ENCODE measurements around the gene S1PR2.
"Not testable (repeated sequence)": the region's sequence is repeated elsewhere in the genome, so short reads cannot be mapped to it uniquely, and the experiment has no call there.

The S1PR2 gene

GRCh38 chr19:10252707-10253106 lies 21.6 kb upstream of the S1PR2 start:
- no peak for DNase-seq

- peak; percentile 93 for DNase-seq
Observed at GRCh38 chr19:10251792-10252694, 20.9 kb upstream of the S1PR2 start, which contains the start of gene MRPL4. MRPL4 (plus strand) TSS chr19:10252214; CDS start chr19:10252254, 40 bp downstream.

- DNase-seq, result no peak
Observed at GRCh38 chr19:10246511-10246910, 15.4 kb upstream of the S1PR2 start.

GRCh38 chr19:10245189-10245939 lies 14.2 kb upstream of the S1PR2 start:
- DNase-seq, result no peak

- DNase-seq, result no peak
Observed at GRCh38 chr19:10243606-10244005, 12.5 kb upstream of the S1PR2 start.

- DNase-seq, result not testable (repeated sequence)
Observed at GRCh38 chr19:10241826-10242449, 10.8 kb upstream of the S1PR2 start.

GRCh38 chr19:10238172-10238783 lies 7.1 kb upstream of the S1PR2 start:
- DNase-seq, result no peak

GRCh38 chr19:10237702-10238101 lies 6.6 kb upstream of the S1PR2 start:
- DNase-seq, result no peak

GRCh38 chr19:10235409-10235808 lies 4.3 kb upstream of the S1PR2 start:
- DNase-seq, result not testable (repeated sequence)

GRCh38 chr19:10235003-10235402 lies 3.9 kb upstream of the S1PR2 start:
- DNase-seq, result no peak

- no peak for DNase-seq
Observed at GRCh38 chr19:10233946-10234345, 2.8 kb upstream of the S1PR2 start.

- no peak for DNase-seq
Observed at GRCh38 chr19:10231612-10232228, 589 bp upstream of the S1PR2 start.

GRCh38 chr19:10230173-10230860 lies 814 bp downstream of the S1PR2 start:
- peak; percentile 37 for DNase-seq

GRCh38 chr19:10228920-10229319 lies 2.2 kb downstream of the S1PR2 start:
- DNase-seq, result peak; percentile 31

GRCh38 chr19:10228393-10228792 lies 2.7 kb downstream of the S1PR2 start:
- no peak for DNase-seq

GRCh38 chr19:10227026-10227971 lies 3.8 kb downstream of the S1PR2 start:
- DNase-seq, result no peak

GRCh38 chr19:10226376-10227025 lies 4.6 kb downstream of the S1PR2 start:
- no peak for DNase-seq

GRCh38 chr19:10226021-10226375 lies 5.1 kb downstream of the S1PR2 start:
- no peak for DNase-seq

- no peak for DNase-seq
Observed at GRCh38 chr19:10224337-10224736, 6.8 kb downstream of the S1PR2 start.

Data from activated effector memory CD4-positive, alpha-beta T cell treated with Interleukin-2 at 50 U/mL for 16 hours (primary cell).